GM21367 (cell line): ENCODE data around the gene CHRNA10.

Source experiments
- ATAC-seq: cut with Tn5 transposase; IDR thresholded peaks from one replicate; pipeline ENCODE4 v1.9.1; 2021; ENCODE audit not compliant: unreplicated experiment

CHRNA10 gene

GRCh38 chr11:3671334-3672254, at the start of gene CHRNA10:
Gene CHRNA10, minus strand, starts transcription at chr11:3671384. Its CDS starts 72 bp downstream, at chr11:3671312.
- no peak for ATAC-seq

- no peak for ATAC-seq
Measured at GRCh38 chr11:3712274-3712673, 41.1 kb upstream of the CHRNA10 start.

DNA sequence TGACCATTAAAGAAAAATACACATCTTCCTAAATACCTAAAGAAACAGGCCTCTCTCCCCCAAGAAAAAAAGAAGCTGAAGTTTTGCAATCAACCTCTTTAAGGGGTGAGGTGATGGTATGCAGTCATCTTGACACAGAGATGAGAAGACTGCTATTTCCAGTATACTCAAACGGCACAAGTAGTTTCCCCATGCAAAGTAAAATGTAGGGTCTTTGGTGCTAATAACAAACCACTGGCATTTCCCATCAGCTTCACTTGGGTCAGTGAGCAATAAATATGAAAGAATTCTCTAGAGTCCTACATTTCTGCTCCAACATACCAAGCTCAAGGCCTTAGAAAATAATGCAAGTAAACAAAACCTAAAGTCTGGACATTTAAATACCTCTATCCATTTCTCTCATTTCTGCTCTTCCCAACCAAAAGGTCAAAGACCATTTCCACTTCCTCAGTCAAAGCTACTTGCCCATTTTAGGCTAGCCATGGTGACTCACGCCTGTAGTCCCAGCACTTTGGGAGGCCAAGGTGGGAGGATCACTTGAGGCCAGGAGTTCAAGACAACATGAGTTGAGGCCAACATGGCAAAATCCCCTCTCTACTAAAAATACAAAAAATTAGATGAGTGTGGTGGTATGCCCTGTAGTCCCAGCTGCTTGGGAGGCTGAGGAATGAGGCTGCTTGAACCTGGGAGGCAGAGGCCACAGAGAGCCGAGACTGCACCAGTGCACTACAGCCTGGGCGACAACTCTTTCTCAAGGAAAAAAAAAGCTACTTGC, 39.5 kb upstream of the CHRNA10 start:
- ATAC-seq: no peak

DNA sequence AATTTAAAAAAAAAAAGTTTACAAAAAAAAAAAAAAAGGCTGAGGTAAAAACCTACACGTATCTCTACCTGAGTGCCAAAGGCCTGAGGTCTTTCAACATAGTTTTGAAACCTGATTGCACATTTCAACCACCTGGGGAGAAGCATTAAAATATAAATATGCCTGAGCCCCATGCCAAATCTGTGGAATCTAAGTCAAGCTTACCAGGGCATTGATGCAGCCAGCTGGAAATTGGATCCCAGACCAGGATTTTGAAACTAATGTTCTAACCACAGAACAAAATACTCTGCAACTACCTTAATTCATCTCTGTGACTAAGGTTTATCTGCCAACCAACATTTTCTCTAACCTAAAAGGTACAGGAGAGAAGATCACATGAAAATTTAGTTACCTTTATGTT, 38.8 kb upstream of the CHRNA10 start:
- ATAC-seq: no peak

DNA sequence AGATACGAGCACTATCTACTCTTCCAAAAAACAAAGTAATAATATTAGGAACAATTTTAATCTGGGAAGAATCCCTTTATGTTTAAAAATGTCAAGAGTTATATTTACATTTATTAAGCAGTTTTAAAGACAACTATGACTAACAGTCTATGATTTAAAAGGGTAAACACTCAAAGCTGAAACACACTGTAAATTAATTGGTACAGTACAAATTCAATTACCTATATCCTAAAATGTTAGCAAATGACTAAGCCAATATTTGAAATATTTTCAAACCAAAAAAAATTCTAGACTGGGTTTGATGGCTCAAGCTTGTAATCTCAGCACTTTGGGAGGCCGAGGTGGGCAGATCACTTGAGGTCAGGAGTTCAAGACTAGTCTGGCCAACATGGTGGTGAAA, 36.0 kb upstream of the CHRNA10 start:
- ATAC-seq: no peak

DNA sequence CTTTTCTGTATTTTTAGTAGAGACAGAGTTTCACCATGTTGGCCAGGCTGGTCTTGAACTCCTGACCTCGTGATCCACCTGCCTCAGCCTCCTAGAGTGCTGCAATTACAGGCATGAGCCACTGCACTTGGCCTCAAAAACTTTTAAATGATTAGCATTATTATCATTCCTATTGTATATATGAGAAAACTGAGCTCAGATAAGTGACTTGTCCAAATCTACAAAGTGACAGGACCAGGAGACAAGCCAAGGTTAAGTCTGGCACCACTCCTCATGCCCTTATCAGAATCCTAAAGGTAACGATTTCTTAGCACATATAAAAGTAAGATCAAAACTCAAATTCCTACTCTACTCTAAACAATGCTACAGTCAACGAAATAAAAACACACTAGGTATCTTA, 32.2 kb upstream of the CHRNA10 start:
- ATAC-seq: no peak

- no peak for ATAC-seq
Measured at GRCh38 chr11:3700910-3701309, 29.7 kb upstream of the CHRNA10 start.

GRCh38 chr11:3700410-3700809, 29.2 kb upstream of the CHRNA10 start:
- ATAC-seq: no peak

GRCh38 chr11:3686751-3687150, 15.6 kb upstream of the CHRNA10 start:
- no peak for ATAC-seq

GRCh38 chr11:3685923-3686322, 14.7 kb upstream of the CHRNA10 start:
- ATAC-seq: no peak

- no peak for ATAC-seq
Measured at GRCh38 chr11:3684819-3685172, 13.6 kb upstream of the CHRNA10 start.

DNA sequence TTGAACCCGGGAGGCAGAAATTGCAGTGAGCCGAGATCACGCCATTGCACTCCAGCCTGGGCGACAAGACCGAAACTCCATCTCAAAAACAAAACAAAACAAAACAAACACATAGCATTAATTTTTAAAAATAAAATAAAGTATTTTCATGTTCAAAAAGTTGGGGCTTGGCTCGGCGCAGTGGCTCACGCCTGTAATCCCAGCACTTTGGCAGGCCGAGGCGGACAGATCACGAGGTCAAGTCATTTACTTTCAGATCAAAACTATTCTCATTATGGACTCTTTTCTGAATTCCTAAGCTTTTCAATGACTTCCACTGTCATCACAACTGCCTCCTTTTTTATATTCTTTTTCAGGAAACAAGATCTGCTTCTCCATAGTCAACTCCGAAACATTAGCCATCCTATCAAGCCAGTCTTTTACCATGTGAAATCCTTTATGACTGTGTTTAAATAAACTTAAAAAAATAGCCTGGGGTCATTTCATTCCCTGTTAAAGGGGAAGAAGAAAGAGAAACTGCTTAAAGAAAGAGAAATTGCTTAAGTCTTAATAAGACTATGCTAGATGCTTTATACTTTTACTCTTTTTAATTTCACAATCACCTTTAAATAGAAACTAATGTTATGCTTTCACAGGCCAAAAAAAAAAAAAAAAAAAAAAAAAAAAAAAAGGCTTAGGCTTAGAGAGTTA, 13.1 kb upstream of the CHRNA10 start:
- ATAC-seq: no peak

- ATAC-seq: no peak
Measured at GRCh38 chr11:3683039-3683438, 11.9 kb upstream of the CHRNA10 start.

- ATAC-seq: no peak
Measured at GRCh38 chr11:3679077-3679476, 7.9 kb upstream of the CHRNA10 start.

DNA sequence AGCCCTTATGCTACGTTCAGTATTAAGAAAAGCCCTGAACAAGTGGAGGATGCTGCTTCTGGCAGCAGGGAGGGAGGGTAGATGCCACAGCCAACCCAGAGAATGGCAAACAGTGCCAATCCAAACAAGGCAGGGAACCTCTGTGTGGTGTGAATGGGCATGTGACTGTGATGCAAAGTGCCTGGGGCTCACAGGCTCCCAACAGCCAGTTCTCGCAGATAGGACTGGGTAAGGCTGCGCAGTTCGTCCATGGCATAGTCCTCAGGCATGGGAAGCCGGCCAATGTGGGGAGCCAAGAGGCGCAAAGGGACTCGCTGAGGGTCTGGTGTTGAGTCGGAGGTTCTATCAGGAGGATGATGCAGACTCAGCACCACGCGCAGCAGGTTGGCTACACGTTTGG, 4.8 kb upstream of the CHRNA10 start:
- ATAC-seq: no peak

GRCh38 chr11:3674189-3674588, 3.0 kb upstream of the CHRNA10 start:
- no peak for ATAC-seq

- ATAC-seq: no peak
Measured at GRCh38 chr11:3669742-3670183, 1.4 kb downstream of the CHRNA10 start.

- no peak for ATAC-seq
Measured at GRCh38 chr11:3669128-3669527, 2.1 kb downstream of the CHRNA10 start.

- no peak for ATAC-seq
Measured at GRCh38 chr11:3667149-3668035, 3.8 kb downstream of the CHRNA10 start.

DNA sequence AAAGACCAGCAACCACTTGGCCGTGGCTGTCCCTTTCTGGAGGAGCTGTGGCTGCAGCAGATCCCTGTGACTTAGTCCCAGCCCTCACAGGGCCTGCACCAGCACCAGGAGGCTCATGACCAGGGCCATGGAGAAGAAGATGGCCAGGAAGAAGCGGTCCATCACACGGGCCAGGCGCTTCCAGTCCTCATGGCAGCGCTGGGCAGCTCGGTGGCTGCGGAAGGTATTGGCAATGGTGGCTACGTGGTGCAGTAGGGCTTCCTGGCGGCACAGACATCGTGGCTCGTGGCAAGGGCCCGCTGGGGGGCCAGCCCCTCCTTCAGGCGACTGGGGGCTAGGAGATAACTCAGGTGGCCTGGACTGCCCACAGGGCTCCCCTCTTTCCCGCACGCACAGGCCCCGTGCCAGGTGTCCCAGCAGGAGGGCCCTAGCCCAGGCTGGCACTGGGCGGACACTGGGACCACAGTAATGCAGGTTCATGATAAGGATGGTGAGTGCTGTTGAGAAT, 5.1 kb downstream of the CHRNA10 start:
- ATAC-seq: no peak
